IPS-NIHi7 (cell line): ENCODE measurements around the gene BANK1.

Source experiments
- DNase-seq: peaks from one replicate; pipeline ENCODE4 v3.0.0; 2012; ENCODE audit warnings: mixed read lengths; ENCODE audit errors: extremely low spot score

Gene BANK1

DNA sequence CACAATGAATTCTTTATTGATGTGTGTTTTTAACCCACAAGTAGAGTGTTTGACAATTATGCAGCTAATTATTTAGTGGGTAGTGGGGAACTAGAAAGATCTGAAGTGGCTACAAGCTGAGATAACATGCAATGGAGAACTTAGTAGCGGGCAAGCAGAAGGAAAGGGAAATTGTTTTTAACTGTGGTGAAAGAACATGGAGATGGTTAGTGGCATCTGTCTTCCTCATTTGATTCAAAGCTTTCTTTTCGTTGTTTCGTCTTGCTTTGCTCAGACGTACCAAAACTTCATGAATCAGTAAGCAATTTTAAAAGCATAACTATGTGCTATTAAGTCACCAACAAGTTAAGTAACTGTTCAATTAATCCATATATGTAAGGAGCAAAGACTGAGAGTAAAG, 169.9 kb downstream of the BANK1 start:
- no peak for DNase-seq

DNA sequence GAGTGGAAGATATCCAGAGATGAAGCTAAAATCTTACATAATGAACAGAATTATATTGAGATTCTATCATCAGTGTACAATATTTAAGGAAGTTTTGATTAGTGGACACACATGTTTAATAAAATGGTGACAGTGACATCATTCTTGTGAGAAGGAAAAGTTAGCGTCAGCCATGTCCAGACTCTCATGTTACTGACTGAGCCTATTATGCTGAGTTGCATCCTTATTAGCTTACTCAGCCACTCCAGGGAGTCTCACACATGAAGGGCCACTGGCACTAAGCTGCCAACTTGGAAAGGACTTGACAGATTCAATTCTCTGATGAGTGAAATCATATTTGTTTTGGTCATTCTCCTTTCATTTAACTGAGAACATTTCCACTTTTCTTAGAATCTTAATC, 170.6 kb downstream of the BANK1 start:
- DNase-seq = no peak

GRCh38 chr4:101967697-101968346, 177.3 kb downstream of the BANK1 start:
- DNase-seq = no peak

- no peak for DNase-seq
These were observed 177.8 kb downstream of the BANK1 start for GRCh38 chr4:101968364-101968763.

DNA sequence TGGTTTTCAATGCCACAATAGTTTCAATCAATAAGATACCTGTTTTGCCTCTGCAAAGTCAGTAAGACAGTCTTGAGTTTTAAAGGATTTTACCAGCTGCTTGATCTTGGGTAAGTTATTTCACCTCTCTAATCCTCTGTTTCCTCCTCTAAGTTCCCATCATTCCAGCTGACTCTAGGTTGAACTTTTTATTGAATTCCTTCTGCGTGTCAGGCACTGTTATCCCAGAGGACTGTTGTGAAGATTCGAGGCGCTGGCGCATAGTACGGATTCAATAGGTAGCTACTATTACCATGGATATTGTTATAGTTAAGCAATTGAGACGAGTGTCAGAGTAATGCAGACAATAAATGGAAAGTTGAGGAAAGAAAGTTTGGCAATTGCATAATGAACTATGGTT, 179.4 kb downstream of the BANK1 start:
- no peak for DNase-seq

- DNase-seq = no peak
These were observed 180.1 kb downstream of the BANK1 start for GRCh38 chr4:101970547-101971155.

DNA sequence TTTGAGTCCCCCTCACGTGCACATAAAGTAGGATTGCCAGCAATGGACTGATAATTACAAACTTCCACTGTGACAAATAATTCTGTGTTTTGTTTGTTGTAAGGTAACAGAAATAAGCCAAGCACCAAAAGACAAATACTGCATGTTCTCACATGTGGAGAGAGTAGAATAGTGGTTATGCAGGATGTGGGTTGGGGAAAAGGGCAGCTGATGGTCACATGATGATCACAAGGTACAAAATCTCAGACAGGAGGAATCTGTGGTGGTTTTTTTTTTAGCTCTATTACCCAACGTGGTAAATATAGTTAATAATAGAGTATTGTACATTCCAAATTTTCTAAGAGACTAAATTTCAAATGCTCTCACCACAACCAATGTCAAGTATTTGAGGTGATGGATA, 182.3 kb downstream of the BANK1 start:
- DNase-seq = no peak

GRCh38 chr4:101973361-101973760, 182.8 kb downstream of the BANK1 start:
- DNase-seq = no peak

DNA sequence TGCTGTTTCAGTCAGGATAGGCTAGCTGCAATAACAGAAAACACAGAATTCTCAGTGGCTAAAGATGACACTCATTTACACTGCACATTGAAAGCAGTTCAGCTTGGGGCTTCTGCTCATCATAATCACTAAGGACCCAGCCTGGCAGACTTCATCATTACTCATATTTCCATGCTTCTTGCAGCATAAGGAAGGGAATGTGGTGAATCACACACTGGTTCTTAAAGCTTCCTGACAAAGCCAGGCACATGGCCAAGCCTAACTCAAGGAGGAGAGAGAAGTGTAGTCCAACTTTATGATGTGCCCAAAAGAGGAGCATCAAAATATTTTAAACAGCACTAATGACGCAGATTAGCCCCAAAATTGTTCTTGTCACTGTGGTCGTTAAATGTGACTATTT, 186.5 kb downstream of the BANK1 start:
- no peak for DNase-seq

- peak; percentile 18 for DNase-seq
These were observed 191.2 kb downstream of the BANK1 start for GRCh38 chr4:101981756-101982155.

- DNase-seq = no peak
These were observed 193.3 kb downstream of the BANK1 start for GRCh38 chr4:101983835-101984234.

GRCh38 chr4:101987623-101988243, 197.2 kb downstream of the BANK1 start:
- DNase-seq = no peak

DNA sequence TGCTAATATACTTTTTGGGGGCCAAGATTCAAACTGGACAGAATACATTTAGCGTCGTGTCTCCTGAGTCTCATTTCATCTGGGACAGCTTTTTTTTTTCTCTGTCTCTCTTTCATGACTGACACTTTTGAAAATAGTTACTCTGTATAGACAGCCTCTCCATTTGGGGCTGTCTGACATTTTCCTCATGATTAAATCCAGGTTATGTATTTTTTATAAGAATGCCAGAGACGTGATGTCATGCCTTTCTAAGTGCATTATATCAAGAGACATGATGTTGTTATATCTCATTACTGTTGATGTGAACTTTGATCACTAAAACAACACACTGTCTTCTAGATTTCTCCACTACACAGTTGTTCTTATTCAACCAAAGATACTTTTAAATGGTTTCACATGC, 199.0 kb downstream of the BANK1 start:
- no peak for DNase-seq

DNA sequence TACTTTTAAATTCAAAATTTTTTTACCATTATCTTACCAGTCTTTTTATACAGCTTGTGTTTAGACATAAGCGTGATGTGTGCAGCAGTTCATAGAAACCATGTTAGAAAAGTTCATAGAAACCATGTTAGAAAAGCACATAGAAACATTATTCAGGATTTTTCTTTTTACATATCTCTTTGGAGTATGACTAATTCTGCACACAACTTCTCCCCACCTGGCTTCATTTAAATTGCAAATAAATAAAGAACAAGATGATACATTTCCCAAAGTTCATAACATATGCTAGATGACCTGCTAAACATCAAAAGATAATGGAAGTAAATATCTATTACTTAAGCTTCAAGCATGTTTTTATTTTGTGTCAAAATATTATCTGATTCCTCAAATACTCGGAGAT, 201.9 kb downstream of the BANK1 start:
- no peak for DNase-seq

- DNase-seq = no peak
These were observed 202.7 kb downstream of the BANK1 start for GRCh38 chr4:101993002-101993841.

DNA sequence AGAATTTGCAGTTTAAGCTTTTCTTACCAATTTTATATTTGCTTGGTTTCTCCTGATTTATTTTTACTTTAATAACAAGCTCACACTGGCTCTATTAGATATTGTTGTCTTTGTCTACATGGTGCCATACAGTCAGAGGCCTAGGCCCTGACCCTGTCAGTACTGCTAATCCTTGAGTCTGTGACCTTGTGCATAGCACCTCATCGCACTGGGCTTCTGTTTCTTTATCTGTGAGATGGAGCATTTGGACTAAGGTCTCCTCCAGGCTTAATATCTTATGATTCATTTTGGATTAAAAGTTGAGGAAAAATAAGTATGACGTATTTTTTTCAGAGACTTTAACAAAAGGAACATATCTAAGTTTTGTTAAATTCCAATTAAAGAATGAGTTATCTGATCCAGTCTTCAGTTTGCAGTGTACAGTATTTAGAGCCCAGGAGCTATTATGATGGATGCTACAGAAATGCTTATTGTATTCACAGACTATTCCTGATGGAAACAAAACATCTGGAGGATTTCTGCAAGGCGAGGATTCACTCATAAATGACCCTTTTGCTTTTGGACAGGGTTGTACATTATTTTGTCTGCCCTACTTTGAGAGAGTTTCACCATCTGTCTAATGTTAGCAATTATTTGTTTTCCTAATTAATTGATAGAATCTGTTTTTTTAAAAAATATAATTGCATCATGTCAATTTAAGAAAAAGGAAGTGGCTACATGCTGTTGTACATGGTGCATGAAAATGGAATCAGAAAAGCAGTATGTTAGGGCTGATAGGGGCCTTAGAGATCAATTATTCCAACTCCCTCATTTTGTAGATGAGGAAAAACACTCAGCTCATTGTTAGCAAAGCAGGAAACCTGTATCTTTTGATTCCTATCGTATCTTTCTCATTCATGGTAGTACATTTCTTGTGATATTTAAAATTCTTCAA, 203.6 kb downstream of the BANK1 start:
- no peak for DNase-seq

DNA sequence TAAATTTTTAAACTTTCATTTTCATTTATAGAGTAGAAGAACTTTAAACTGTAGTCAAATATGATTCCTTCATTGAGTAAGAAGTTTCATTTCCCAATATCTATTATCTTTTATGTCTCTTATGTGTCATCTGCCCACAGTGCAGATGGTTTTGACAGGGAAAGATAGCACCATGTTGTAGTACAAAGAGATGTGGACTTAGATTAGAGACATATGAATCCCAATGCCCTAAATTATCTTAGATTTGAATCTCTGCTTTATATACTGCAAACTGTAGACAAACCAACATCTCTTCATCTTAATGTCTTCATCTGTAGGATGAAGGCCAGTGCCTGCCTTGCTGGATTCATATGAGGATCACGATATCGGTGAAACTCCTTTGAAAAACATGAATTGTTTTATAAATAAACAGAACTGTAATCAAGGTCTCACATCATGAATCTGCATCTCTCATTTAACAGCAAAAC, 217.5 kb downstream of the BANK1 start:
- DNase-seq = no peak

- no peak for DNase-seq
These were observed 218.2 kb downstream of the BANK1 start for GRCh38 chr4:102008711-102009110.

DNA sequence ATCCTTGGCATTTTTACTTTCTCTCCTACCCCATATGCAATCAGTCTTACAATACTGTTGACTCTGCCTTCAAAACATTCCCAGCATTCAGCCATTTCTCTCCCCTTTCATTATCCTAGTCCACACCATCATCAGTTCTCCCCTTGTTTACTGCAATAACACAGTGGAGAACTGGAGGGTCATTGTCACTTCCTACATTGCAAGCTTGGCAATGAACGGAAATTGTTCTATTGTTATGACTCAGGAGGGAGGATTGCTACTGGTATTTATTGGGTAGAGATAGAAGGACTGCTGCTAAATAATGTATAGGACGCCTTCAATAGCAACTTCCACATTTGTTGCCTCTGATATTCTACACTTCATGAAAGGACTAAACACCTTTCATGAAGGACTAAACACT, 231.8 kb downstream of the BANK1 start:
- DNase-seq = no peak

DNA sequence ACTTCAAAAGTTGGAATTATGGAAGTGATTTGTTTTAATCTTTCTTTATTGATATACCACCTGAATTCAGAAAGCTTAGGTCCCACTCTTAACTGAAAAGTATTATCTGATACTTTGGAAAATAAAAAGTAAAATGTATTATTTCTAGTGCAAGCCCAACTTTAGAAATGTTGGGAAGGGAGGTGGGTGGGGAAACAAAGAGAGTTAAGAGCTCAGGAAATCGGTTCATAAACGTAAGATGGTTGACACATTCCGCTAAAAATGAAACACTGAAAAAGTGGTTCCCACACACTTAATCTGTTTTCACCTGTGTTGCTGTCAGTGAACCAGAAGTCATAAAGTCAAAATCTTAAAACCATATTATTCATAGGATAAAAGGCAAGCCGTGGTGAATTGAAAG, 237.4 kb downstream of the BANK1 start:
- no peak for DNase-seq

DNA sequence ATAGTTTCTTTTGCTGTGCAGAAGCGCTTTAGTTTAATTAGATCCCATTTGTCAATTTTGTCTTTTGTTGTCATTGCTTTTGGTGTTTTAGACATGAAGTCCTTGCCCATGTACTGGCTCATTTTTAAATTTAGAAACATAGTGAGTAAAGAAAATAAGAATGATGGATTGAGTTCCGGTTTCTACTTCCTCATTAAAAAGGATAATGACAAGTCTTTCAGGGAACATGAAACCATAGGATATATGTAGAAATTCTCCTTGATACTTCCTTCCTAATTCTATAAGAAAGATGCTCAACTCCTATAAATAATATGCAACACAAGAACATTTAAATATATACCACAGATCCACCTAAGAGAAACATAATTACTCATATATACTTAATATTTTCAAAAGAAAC, 240.9 kb downstream of the BANK1 start:
- no peak for DNase-seq
